ENCODE data around the gene USP17L11.
"Not testable (repeated sequence)": the region's sequence is repeated elsewhere in the genome, so short reads cannot be mapped to it uniquely, and the experiment has no call there.

The USP17L11 gene

GRCh38 chr4:9262572-9262971 is 47.4 kb downstream of the USP17L11 start, which contains the start of gene USP17L21:
TSS of gene USP17L21 (plus strand) at chr4:9262872. CDS start at chr4:9262872, 0 bp downstream.
- H3K4me1 Mint-ChIP-seq, H3K4me3 Mint-ChIP-seq, H3K9me3 Mint-ChIP-seq, H3K27me3 Mint-ChIP-seq, H3K27ac Mint-ChIP-seq, DNase-seq, ATAC-seq: not testable (repeated sequence)

Data from stimulated activated naive CD8-positive, alpha-beta T cell treated with anti-CD3 and anti-CD28 coated beads, Interleukin-15, amount 100 ng/mL, for 72 hours (primary cell).